Measurements from ENCODE around the gene TLE3.

The TLE3 gene

DNA sequence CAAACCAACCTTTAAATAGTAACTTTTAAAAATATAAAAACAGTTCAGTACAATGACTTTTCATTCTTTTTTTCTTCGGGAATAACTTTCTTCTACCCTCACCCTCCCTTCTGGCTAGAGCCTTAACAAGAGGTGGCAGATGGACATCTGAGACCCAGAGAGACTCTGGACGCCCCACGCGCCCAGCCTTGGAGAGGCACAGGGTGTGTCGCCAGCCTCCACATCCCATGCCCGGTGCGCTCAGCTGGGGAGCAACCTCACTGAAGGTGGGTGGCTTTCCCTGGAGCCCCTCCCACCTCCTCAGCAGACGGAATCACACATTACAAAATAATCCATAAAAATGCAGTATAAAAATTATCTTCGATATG lies 49.5 kb downstream of the TLE3 start:
- DNase-seq, result no peak

- DNase-seq, result no peak
Measured at GRCh38 chr15:70047386-70048197, 50.1 kb downstream of the TLE3 start.

GRCh38 chr15:70046679-70047369 lies 50.9 kb downstream of the TLE3 start:
- no peak for DNase-seq

- DNase-seq, result no peak
Measured at GRCh38 chr15:70045045-70045444, 52.7 kb downstream of the TLE3 start.

- DNase-seq, result no peak
Measured at GRCh38 chr15:70044168-70044567, 53.5 kb downstream of the TLE3 start.

DNA sequence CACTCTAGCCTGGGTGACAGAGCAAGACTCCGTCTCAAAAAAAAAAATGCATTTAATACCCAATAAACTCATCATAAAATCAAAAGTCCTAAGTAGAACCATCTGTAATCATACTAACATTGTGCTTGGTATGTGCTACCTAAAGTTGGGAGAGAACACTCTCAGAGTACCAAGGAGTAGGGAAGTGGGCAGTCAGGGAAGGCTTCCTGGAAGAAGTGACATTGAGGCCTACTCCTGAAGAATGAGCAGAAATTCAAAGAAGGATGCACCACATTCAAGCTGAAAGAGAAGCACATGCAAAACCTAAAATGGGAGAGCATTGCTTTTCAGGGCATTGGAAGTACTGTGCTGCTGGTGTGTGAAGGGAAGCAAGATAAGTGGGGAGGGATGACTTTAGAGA lies 54.1 kb downstream of the TLE3 start:
- DNase-seq, result no peak

- no peak for DNase-seq
Measured at GRCh38 chr15:70042553-70043214, 55.0 kb downstream of the TLE3 start.

DNA sequence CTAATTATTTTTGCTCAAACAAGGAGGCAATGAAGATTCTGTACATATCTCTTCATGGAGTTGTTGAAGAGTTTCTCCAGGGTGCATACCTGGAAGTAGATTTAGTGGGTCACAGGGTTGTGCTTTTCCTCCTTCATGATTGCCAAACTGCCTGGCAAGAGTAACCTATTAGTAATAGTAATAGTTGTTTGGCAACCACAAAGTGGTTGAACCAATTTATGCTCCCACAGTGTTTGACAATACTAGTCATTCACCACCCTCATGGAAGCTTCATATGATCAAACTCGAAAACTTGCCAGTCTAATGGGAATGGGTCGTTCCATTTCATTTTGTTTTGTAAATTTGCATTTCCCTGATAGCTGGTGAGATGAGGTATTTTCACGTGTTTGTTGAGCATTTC lies 57.8 kb downstream of the TLE3 start:
- DNase-seq, result no peak

DNA sequence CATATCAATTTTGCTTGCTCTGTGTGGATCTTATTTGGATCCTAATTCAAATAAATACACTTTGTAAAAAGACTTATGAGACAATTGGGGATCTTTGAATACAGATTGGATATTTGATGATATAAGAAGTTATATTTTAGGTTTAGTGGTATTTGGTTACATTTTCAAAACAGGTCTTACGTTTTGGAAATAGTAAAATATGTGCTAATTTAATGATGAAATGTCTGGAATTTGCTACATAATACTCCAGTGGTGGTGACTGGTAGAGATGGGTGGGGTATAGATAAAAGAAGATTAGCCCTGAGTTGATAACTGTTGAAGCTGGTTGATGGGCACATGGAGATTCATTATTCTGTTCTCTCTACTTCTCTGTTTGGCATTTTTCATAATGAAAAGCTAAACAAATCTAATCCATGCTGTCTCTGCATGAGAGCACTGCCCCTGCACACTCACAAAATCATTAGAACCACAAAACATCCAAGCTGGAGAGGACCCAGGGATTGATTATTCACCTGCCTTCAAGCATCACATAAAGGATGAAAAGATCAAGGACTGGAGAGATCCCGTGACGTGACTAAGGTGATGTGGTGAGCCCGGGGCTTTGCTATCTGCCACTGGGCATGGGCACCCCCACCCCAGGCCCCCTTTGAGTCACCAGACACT lies 58.9 kb downstream of the TLE3 start:
- DNase-seq, result no peak

DNA sequence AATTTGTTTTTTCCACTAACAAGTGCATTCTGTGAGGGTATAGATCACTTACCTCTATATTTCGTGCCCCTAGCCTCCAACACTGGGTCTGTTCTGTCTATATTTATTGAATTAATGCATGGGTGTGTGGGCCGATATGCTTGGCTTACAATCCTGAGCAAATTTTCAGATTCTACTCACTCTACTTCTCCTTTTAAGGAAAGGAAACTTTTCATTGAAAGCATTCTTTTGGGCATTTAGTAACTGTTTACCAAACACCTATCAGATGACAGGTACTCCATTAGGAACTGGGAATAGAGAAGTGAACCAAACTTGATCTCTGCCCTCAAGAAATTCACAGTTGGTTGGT lies 60.5 kb downstream of the TLE3 start:
- DNase-seq, result no peak

GRCh38 chr15:70036585-70037291 lies 61.0 kb downstream of the TLE3 start:
- DNase-seq, result no peak

- DNase-seq, result no peak
Measured at GRCh38 chr15:70035719-70036077, 62.0 kb downstream of the TLE3 start.

GRCh38 chr15:70035051-70035718 lies 62.5 kb downstream of the TLE3 start:
- no peak for DNase-seq

DNA sequence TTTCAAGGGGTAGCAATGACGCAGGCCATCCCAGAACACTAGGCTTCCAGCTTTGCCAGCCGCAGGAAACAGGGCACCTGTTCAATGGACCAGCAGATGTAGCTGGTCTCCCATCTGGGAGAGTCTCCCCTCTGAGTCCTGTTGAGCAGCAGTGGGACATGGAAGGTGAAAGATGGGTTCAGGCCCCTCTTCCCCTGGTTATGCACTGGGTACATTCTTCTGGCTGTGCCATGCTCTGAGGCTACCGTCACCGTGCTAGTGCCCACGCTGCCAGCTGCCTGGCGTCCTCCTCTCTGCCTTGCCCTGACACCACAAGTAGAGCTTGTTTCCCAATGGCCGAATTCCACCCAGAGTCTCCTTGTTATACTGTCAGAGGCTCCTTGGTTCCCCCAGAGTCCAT lies 63.1 kb downstream of the TLE3 start:
- DNase-seq, result no peak

GRCh38 chr15:70034141-70034540 lies 63.6 kb downstream of the TLE3 start:
- DNase-seq, result no peak

DNA sequence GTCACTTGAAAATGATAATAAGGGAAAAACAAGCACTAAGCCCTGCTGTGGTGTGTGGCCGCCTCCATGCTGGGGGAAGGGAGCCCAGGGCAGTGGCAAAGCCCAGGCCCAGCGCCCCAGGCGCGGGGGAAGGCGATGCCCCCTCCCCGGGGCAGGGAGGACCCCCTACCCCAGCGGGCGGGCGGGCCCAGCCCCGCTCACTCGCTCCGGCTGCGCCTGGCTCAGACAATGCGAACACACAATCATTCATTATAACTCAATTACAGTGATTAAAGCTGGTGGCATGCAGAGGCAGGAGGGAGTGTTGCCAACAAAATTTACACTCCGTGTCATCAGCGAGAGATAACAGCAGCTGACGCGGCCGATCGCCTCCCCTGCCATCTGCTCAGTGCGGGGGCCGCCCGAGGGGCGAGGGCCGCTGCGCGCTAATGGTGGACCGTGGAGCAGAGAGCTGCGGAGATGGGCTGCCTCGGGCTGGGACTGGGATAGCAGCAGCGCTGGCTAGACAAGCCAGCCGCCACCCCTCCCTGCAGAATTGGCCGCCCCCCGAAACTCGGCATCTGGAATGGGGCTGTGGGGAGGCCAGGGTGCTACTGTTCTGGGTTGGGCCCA lies 64.1 kb downstream of the TLE3 start:
- peak; percentile 57 for DNase-seq

DNA sequence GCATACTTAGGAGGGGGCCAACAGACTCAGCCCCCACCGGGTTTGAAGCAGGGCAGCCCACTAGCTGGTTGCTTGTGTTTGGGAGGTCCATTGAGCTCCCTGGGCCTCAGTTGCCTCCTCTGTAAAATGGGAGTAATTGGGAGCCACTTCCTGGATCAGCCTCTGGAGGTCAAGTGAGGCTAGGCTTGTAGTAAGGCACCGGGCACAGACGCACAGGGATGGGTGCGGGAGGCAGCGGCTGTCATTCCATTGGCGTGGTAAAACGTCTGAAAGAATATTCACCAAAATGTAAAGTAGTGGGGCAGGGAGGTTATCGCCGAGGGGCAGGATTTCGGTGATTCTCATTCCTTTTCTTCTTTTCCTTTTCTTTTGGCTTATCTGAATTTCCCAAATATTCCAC lies 64.6 kb downstream of the TLE3 start:
- DNase-seq, result no peak

DNA sequence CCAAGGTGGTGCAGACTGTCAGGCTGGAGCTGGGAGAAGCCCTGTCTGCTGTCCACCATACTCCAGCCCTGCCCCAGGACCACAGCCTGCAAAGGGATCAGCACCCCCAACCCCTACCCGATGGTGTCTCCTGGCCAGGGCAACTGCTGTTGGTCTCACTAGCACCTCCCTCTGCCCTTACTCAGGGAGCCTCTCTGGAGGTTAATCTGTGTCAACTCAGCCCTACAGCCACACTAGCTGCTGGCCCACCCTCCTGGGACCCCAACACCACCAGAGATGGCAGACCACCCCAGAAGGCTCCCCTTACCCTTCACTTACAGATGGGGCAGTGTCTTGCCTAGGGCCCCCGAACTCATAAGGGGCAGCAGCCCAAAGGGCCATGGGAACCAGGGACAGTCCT lies 65.2 kb downstream of the TLE3 start:
- no peak for DNase-seq

DNA sequence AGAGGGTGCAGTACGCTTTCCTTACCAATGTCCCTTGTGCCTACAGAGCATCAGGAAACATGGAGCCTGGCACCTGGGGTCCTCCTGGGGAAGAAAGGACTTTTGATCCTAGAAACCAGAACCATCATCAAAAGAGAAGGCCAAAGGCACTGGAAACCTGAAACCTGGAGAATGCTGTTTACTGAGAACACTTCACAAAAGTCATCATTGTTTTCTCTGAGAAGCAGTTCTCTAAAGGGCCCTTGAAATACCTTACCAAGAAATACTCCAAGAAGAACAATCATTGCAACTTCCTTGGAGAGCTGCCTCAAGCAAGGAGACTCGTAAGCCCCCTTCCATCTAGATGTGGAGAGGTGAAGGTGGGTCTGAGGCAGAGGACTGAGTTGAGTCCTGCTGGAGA lies 66.0 kb downstream of the TLE3 start:
- DNase-seq, result no peak

DNA sequence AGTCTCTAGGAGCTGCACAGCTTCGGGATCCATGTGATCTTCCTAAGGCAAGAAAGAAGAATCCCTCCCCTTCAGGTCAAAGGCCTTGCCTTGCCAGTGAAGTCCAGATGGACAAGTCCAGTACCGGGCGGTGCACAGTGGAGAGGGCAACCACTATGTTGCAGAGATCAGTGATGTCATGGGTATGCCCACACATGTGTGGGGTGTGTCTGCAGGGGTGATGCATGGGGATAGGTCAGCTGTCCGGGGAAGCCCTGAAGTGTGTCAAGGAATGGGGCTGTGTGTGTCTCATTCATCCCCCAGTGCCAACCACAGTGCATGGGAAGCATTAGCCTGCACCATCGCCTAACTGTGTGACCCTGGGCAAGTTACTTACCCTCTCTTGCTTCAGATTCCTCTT lies 66.5 kb downstream of the TLE3 start:
- DNase-seq, result no peak

- DNase-seq, result no peak
Measured at GRCh38 chr15:70030851-70031250, 66.9 kb downstream of the TLE3 start.

- DNase-seq, result no peak
Measured at GRCh38 chr15:70029297-70029701, 68.4 kb downstream of the TLE3 start.

Measured in right kidney (tissue), 1 donor.